ENCODE data around the gene HOXA6. TPM values are rescaled to one million over a fixed set of nuclear protein-coding genes. Genes with fewer than 3 reads are reported as not detected.

Gene HOXA6
- total RNA-seq, 2 experiments from 2014 or later = not detected

DNA sequence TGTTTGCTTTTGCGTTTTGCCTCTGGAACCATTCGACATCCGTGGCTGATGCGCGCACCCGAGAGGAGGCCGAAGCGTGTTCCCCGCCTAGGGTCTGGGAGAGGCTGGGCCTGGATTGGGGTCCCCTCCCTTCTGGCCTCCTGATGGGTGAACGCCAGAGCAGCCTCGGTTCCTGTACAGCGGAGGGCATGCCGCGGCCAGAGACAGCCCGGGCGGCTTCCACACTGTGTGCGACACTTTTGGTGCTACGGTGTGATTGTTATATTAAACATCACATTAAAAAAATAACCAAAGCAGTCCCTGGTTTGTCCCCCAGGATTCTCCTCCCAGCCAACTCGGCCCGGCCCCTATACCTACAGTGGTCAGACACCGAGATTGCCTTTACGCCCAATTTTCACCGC lies 12.6 kb upstream of the HOXA6 start:
- ATAC-seq (peak; percentile 20), DNase-seq (no peak)
- Mint-ChIP-seq H3K9me3 (ENCODE audit: low read depth) (no peaks in the 10 kb centered on the region), H3K27me3 (peaks cover 87% of the 10 kb centered on the region), H3K27ac (no peak overlapping the region), H3K4me3 (peak overlapping the region; percentile 16), H3K36me3 (peaks cover 1% of the 10 kb centered on the region), H3K4me1 (peaks cover 11% of the 10 kb centered on the region)
- CTCF ChIA-PET = interaction anchor here (1.1 to 3.7 kb wide), 17 partner anchors 8 to 1304 kb away, joined by 3 to 38 read pairs (median 7); partner anchors contain the start of gene HOXA3

DNA sequence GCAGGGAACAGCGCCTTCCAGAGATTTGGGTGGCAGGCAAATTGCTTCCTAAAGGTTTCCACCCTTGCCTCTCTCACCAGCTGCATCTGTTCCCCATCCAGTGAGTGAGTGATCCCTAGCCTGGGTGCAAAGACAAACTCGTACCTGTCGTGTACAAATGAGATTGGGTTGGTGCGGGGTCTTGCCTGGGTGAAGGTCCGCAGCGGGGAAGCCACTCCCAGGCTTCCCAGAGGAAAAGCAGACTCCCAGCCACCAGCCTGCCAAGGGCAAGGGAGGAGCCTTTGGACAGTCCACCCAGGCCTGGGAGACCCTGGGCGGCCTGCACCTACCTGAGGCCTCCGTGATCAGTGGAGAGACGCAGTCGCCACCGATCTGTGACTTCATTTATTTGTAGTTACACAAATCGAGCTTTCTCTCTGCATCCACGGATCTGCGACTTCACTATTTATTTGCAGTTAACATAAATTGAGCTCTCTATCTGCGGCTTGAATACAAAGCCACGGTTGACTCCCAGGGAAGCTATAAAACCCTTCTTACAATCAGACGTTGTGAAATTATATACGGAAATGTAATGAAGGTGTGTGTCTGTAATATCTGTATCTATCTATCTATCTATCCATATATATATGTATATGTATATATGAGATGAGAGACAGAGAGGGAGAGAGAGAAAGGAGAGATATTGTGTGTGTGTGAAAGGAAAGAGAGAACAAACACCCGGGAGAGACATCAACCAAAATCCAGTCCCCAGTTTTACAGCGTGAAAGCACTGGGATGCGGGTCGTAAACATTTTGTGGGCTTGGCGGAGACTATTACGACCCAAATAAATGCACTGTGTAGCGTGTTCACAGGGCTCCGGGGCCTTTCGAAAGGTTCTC lies 11.9 kb upstream of the HOXA6 start:
- ATAC-seq = no peak
- CTCF ChIA-PET = interaction anchor here (0.7 to 1.2 kb wide), 5 partner anchors 27 to 790 kb away, joined by 3 read pairs; no protein-coding TSS in a partner anchor
- Mint-ChIP-seq H3K27me3 (peaks cover 89% of the 10 kb centered on the region), H3K9me3 (ENCODE audit: low read depth) (no peaks in the 10 kb centered on the region), H3K4me3 (peak overlapping the region; percentile 16), H3K36me3 (peaks cover 1% of the 10 kb centered on the region), H3K27ac (no peak overlapping the region), H3K4me1 (peaks cover 15% of the 10 kb centered on the region)
- DNase-seq = no peak

DNA sequence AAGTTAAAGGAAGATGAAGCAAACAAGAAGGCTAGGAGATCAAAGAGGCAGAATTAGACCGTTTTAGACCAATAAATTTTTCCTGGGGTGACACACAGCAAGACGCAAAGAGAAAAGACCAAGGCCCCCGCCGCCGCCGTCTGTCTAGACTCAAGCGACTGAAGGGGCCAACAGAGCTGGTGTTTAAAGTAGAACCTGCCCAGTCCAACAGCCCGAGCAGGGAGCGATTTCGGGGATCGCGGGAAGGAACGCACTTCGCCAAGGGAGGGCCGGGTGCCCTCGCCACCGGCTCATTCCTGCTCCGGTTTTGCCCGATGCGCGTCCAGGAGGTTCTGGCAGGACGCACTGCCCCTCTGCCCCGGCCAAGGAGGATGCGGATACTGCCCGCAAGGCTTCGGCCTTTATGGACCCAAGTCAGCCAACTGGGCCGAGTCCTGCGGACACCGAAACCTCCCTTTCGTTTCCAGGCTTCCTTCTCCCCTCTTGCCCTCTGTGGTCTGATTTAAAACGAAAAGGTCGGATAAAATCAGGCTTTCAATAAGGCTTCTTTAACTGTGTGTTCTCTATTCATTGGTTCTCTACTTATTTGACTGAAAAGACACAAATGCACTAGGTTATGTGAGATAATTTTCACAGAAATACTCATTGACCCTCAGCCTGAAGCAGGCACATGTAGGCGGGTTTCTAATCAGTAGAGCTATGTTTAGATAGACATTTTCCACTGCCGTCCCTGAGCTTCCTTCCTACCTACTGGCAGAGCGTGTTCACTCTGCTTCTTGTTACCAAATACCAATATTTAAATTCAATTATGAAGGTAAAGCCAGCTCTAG lies 11.1 kb upstream of the HOXA6 start:
- H3K36me3 Mint-ChIP-seq = peaks cover 1% of the 10 kb centered on the region
- H3K9me3 Mint-ChIP-seq (ENCODE audit: low read depth) = no peaks in the 10 kb centered on the region
- H3K4me3 Mint-ChIP-seq = no peak overlapping the region
- peaks cover 89% of the 10 kb centered on the region for H3K27me3 Mint-ChIP-seq
- DNase-seq (no peak), ATAC-seq (no peak)
- CTCF ChIA-PET = interaction anchor here (0.7 to 1.2 kb wide), 5 partner anchors 28 to 789 kb away, joined by 3 read pairs; no protein-coding TSS in a partner anchor
- peak overlapping the region; percentile 61 for H3K27ac Mint-ChIP-seq
- peaks cover 18% of the 10 kb centered on the region for H3K4me1 Mint-ChIP-seq

DNA sequence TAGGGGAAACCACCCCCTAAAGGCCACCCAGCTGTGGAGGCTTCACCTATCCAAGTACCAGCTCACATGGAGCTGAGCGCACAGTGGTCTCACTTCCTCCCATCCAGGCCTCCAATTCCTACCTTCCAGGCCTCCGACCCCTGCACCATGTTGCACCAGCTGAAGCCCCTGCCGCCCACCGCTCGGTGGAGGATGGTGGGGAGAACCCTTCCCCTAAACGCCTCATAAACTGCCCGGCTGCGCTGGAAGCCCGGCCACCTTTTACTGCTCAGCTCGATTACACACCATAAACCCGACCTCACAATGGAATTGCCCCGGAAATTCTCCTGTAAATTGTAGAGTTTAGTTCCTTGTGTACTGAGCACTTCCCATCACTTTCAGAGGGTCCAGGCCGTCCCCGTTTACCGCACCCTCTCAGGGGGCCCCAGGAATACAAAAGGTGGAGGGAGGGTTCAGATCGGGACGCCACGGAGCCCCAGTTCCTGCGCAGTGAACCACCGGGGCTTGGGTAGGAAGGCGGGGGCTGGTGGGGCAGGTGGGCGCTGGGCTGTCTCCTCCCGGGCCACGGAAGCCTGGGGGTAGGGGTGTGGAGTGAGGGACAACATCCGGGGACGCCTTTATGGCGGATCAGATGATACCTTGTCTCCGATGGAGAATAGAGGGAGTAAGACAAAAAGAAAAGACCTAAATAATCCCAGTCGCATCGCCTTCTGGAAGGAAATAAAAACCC lies 10.3 kb upstream of the HOXA6 start:
- H3K27ac Mint-ChIP-seq = peak overlapping the region; percentile 61

DNA sequence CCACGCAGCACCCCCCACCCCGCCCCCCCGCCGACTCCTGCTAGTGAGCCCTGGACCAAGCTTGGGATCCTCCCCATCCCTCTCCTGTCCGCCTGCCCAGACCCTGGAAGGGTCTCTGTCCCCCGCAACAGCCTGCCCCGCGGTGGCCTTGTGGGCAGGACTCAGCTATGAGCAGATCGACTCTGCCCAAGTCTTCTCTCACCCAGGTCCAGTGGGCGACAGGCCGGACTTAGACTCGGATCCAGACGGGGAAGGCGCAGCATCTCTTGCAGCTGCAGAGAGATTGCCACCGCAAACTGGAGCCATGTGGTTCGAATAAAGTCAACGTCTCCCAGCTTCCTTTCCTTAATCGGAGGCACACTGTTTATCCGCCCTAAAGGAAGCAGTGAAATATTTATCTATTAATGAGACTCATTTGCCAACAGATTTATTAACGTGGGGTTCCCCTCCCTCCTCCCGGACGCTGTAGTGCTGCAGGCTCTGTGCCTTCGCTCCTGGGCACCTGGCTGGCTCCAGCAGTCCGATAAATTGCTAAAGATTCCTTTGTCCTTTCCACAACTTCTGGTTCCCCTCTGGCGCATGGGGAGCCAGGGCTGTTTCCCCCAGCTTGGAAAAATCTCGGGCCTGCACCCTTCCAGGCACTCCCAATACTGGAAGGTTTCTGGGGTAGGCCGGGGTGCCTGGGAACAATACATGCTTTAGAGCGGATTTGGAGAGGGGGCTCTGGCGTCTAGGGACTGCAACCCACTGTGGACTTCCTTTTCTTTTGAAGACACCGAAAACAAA lies 9.5 kb upstream of the HOXA6 start:
- no peak for ATAC-seq
- peaks cover 19% of the 10 kb centered on the region for H3K4me1 Mint-ChIP-seq
- CTCF ChIA-PET = interaction anchor here (0.7 to 1.5 kb wide), 3 partner anchors 9 to 23 kb away, joined by 3 to 6 read pairs (median 3); partner anchors contain the start of gene HOXA9
- DNase-seq = no peak
- no peaks in the 10 kb centered on the region for H3K9me3 Mint-ChIP-seq (ENCODE audit: low read depth)
- peaks cover 1% of the 10 kb centered on the region for H3K36me3 Mint-ChIP-seq
- peak overlapping the region; percentile 57 for H3K27ac Mint-ChIP-seq
- peaks cover 87% of the 10 kb centered on the region for H3K27me3 Mint-ChIP-seq
- no peak overlapping the region for H3K4me3 Mint-ChIP-seq

More for the DNA sequence above, 10.3 kb upstream of the HOXA6 start:
- CTCF ChIA-PET = interaction anchor here (0.7 to 1.5 kb wide), 2 partner anchors 8 to 24 kb away, joined by 3 to 6 read pairs; partner anchors contain the start of gene HOXA9
- ATAC-seq = no peak
- Mint-ChIP-seq H3K9me3 (ENCODE audit: low read depth) (no peaks in the 10 kb centered on the region), H3K36me3 (peaks cover 1% of the 10 kb centered on the region), H3K4me1 (peaks cover 18% of the 10 kb centered on the region), H3K4me3 (no peak overlapping the region), H3K27me3 (peaks cover 88% of the 10 kb centered on the region)
- no peak for DNase-seq

DNA sequence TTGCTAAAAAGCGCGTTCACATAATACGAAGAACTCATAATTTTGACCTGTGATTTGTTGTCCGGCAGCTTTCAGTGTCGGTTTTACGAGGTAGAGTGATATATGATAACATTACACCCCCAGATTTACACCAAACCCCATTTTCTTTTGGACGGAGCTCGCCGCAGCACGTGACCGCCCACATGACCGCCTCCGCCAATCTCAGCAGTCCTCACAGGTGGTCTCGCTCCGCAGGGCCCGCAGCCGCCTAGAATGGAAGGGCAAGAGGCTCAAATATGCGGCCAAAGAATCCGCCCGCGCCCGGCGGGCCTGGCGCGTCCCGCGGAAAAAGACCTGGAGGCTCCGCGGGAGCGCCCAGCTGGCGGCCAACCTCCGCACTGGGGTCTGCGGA lies 8.9 kb upstream of the HOXA6 start, which contains the start of gene HOXA7:
Gene HOXA7, minus strand, starts transcription at position 168 of the 391 bp plus-strand sequence. Its CDS starts 130 bp downstream, at position 38.
- peaks cover 25% of the 10 kb centered on the region for H3K4me1 Mint-ChIP-seq
- no peaks in the 10 kb centered on the region for H3K9me3 Mint-ChIP-seq (ENCODE audit: low read depth)
- peaks cover 3% of the 10 kb centered on the region for H3K36me3 Mint-ChIP-seq
- ATAC-seq (no peak), DNase-seq (no peak)
- CTCF ChIA-PET = interaction anchor here (1.5 kb wide), 1 partner anchor 9 kb away, joined by 6 read pairs; the partner anchor contains the start of gene HOXA9
- peak within 1 kb of the TSS; percentile 64 for H3K27ac Mint-ChIP-seq
- peak within 1 kb of the TSS; percentile 36 for H3K4me3 Mint-ChIP-seq
- peaks cover 89% of the 10 kb centered on the region for H3K27me3 Mint-ChIP-seq

DNA sequence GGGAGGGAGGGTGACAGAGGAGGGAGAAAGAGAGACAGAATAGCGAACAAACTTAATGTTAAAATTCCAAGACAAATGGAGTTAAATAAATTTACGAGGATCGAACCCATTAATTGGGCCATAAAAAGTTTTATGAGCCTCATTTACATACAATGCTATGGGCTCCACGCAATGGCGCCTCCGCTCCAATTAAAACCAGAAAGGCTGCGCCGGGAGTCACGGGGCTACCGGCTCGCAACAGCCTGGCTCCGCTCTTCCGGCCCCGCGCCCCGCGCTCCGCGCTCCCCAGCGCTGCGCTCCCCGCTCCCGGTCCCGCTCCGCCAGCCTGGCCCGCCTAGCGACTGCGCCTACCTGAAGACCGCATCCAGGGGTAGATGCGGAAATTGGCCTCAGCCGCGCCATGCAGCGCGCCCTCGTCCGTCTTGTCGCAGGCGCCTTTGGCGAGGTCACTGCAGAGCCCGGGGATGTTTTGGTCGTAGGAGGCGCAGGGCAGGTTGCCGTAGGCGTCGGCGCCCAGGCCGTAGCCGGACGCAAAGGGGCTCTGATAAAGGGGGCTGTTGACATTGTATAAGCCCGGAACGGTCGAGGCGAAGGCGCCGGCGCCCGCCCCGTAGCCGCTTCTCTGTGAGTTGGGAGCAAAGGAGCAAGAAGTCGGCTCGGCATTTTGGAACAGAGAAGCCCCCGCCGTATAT lies 8.4 kb upstream of the HOXA6 start:
- ATAC-seq (no peak), DNase-seq (no peak)
- H3K4me1 Mint-ChIP-seq = peaks cover 28% of the 10 kb centered on the region
- no peaks in the 10 kb centered on the region for H3K9me3 Mint-ChIP-seq (ENCODE audit: low read depth)
- peak overlapping the region; percentile 36 for H3K4me3 Mint-ChIP-seq
- H3K27me3 Mint-ChIP-seq = peaks cover 92% of the 10 kb centered on the region
- H3K36me3 Mint-ChIP-seq = peaks cover 3% of the 10 kb centered on the region
- H3K27ac Mint-ChIP-seq = peak overlapping the region; percentile 64
- CTCF ChIA-PET = interaction anchor here (1.2 to 1.5 kb wide), 3 partner anchors 10 to 53 kb away, joined by 3 to 6 read pairs (median 4); partner anchors contain the start of gene HOXA9

DNA sequence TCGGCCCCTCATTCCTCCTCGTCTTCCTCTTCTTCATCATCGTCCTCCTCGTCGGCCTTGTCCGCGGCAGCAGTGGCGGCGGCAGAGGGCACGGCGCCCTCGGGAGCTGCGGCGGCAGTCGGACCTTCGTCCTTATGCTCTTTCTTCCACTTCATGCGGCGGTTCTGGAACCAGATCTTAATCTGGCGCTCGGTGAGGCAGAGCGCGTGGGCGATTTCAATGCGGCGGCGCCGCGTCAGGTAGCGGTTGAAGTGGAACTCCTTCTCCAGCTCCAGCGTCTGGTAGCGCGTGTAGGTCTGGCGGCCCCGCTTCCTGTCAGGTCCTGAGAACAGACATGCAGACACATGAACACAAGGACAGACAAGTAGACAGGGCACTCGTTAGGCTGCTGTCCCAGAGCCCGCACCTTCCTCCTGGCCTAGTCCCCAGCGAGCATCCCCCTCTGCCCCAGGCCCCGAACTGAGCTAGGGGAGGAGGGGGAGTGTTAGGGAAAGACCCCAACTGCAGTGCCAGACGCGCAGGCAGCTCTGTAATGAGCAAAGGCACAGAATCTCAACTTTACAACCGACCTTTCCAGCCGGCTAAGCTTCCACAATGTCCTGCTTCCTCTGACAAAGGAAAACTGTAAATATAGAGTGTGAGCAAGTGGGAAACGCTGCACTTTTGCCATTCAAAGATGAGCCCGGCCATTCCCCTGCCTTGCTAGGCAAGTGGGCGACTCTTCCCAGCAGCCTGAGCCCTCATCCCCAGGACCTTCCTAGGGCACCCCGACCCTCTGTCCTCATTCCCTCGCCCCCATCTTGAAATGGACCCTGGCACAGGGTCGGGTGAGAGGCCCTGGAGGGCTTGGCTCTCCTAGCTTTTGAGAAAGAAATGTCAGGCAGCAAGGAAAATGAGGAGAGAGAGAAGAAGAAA lies 7.6 kb upstream of the HOXA6 start:
- H3K9me3 Mint-ChIP-seq (ENCODE audit: low read depth) = no peaks in the 10 kb centered on the region
- H3K4me3 Mint-ChIP-seq = no peak overlapping the region
- peaks cover 3% of the 10 kb centered on the region for H3K36me3 Mint-ChIP-seq
- ATAC-seq (no peak), DNase-seq (no peak)
- peaks cover 31% of the 10 kb centered on the region for H3K4me1 Mint-ChIP-seq
- peak overlapping the region; percentile 64 for H3K27ac Mint-ChIP-seq
- CTCF ChIA-PET = interaction anchor here (1.2 to 1.3 kb wide), 2 partner anchors 41 to 54 kb away, joined by 3 to 4 read pairs; no protein-coding TSS in a partner anchor
- H3K27me3 Mint-ChIP-seq = peaks cover 94% of the 10 kb centered on the region

DNA sequence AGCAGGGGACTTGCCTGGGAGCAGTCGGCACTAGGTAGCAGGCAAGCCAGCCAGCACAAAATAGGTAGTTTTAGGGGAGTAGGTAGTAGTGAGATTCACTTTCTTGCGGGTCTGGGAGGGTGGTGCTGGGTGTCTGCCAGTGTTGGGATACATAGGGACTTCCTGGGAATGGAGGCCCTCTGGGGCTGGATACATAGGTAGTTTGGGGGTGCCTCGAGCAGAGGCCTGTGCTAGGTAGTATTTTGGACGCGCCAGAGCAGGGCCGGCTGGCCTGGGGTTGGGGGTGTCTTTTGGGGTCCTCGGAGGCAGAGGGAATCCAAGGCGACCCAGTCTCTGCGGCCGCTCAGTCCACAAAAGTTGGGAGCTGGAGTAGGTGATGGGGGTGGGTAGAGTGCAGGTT lies 6.8 kb upstream of the HOXA6 start:
- H3K4me1 Mint-ChIP-seq = peaks cover 27% of the 10 kb centered on the region
- peaks cover 92% of the 10 kb centered on the region for H3K27me3 Mint-ChIP-seq
- peaks cover 3% of the 10 kb centered on the region for H3K36me3 Mint-ChIP-seq
- DNase-seq = no peak
- H3K4me3 Mint-ChIP-seq = no peak overlapping the region
- CTCF ChIA-PET = interaction anchor here (1.2 to 1.3 kb wide), 2 partner anchors 42 to 55 kb away, joined by 3 to 4 read pairs; no protein-coding TSS in a partner anchor
- ATAC-seq = no peak
- H3K9me3 Mint-ChIP-seq (ENCODE audit: low read depth) = no peaks in the 10 kb centered on the region
- H3K27ac Mint-ChIP-seq = no peak overlapping the region

DNA sequence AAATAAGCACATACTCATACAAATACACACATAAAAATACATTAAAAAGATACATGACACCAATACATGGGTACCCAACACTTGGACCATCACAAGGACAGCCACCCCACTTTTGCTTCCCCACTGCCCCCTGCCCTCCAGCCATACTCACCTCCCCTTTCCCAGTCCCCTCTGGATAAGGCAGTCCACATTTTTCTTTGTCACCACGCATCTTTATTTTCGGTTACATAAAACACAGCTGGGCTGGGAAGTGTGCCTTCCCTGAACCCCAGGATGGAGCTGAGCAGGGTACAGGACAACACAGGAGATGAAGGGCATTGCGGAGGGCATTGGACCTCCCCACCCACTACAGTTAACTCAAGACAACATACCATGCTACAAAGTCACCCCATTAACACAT lies 6.0 kb upstream of the HOXA6 start:
- H3K27me3 Mint-ChIP-seq = peaks cover 92% of the 10 kb centered on the region
- peaks cover 3% of the 10 kb centered on the region for H3K36me3 Mint-ChIP-seq
- no peak overlapping the region for H3K4me3 Mint-ChIP-seq
- no peak overlapping the region for H3K27ac Mint-ChIP-seq
- H3K4me1 Mint-ChIP-seq = peaks cover 26% of the 10 kb centered on the region
- ATAC-seq (no peak), DNase-seq (no peak)
- CTCF ChIA-PET = interaction anchor here (0.6 to 0.7 kb wide), 2 partner anchors 92 to 925 kb away, joined by 3 read pairs; no protein-coding TSS in a partner anchor
- no peaks in the 10 kb centered on the region for H3K9me3 Mint-ChIP-seq (ENCODE audit: low read depth)
